ENCODE measurements around the gene TBL3.

TBL3 gene

DNA sequence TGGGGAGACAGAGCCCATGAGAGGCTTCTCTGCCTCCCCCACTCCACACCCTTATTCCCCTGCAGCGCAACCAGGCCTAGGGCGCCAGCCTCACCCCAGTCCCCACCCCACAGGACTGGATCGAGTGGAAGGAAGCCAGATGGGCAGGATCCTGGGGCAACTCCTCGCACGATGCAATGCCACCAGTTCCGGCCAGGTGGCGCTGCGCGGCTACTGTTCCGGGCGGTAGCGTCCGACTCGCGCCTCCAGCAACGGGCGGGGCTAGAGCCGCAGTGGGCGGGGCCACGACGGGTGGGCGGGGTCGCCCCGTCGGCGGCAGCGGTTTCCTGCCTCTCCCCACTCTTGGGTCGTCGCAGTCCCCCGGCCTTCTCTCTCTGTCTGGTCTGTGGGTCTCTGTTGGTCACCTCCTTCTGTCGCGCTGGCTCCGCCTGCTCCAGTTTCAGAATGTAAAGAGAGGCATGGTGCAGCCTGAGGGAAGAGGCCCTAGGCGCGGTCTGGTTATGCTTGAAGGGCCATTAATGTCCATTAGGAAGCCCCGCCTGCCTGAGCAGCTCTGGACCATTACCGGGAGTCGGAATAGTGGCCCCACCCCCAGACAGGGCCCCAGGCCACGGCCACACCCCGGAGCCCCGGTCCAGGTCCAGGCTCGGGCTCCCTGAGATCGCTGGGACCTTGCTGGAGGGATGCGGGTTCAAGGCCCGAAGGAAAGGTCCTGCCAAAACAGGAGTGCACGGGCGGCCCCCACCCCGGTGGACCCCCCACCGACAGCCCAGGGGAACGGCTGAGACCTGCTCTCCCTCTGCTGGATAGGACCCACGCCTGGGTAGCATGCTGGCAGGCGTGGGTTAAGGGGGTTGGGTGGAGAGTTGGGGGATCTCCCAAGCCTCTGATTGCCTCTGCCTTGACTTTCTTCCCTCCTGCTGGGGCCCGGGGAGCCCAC is 51.5 kb downstream of the TBL3 start:
- DNase-seq, result no peak

DNA sequence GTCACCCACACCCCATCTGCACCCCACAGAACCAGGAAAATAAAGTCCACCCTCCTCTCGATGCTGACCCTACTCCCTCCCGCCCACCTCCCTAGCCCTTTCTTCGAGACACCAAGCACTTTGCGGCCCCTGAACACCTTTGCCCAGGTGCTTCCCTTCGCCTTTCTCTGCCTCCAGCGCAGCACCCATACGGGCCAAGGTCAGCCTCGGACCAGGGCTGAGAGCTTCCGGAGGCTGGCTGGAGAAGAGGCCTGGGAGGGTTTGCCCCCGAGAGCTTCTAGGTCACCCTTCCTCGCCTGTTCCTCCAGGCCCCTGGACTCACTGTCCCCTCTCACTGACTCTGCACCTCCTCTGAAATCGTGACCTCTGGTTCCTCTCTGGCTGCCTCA is 52.2 kb downstream of the TBL3 start:
- DNase-seq, result no peak

DNA sequence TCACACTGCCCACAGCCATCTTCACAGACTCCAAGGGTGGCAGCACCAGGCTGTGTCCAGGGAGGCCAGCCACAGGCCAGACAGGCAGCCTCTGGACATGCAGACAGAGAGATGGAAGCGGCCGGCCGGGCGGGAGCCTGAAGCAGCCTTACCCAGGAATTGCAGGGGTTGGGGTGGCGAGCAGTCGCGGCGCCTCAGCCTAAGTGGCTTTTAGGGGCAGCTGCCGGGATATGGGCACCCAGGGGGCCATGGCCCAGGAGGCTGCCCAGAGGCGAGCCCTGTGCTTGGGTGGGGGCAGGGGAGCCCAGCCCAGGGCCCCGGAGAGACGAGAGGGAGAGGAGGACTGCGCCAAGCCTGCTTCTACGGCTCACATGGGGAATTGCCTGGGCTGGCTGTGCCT is 53.4 kb downstream of the TBL3 start:
- DNase-seq, result no peak

DNA sequence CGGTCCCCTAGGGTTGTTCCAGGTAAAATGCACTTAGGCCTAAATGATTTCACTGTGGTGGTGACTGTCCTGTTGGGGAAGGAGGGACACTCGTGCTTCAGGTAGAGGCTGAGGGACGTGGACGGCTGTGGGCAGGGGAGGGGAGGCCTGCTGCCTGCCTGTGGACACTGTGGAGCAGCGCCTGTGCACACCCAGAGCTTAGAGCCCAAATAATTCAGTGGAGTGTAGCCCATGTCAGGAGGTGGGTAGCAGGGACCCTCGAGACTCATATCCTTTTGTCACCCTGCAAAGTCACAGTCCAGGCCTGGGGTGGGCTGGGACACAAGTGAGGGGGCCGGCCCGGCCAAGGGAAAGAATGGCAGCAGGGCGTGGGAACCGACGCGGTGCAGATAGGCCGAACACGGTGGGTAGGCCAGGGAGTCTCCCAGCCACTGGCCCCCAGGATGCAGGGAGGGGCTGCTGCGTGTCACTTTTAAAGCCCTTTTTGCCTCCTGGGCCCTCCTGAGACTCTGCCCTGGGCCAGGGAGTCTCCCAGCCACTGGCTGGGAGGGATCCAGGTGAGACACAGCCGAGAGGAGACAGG is 54.1 kb downstream of the TBL3 start:
- no peak for DNase-seq

DNA sequence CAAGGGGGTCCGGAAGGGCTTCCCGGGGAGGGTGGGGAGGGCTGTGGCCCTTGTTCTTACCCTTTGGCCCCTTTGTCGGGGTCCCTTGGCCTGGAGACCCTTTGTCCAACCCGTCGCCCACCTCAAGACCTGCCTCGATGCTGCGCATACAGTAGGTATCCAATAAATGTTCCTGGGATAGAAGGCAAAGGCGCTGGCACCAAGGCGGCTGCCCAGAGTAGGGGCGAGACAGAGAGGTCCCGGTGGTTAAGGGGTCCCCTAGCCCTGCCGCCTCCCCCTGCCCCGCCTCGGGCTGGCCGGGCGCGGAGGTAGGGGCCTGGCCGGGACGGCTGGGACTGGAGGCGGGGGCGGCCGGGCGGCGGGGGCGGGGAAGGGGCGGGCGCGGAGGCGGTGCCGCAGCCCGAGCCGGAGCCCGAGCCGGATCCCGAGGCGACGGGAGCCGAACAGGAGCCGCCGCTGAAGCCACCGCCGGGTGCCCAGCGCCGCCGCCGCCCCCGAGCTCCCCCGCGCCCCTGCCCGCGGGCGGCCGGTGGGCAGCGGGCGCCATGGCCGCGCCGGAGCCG is 54.7 kb downstream of the TBL3 start, which contains the start of gene NHERF2:
NHERF2 (plus strand) TSS at position 442 of the 563 bp plus-strand sequence; CDS start at position 546, 104 bp downstream.
- DNase-seq, result no peak

DNA sequence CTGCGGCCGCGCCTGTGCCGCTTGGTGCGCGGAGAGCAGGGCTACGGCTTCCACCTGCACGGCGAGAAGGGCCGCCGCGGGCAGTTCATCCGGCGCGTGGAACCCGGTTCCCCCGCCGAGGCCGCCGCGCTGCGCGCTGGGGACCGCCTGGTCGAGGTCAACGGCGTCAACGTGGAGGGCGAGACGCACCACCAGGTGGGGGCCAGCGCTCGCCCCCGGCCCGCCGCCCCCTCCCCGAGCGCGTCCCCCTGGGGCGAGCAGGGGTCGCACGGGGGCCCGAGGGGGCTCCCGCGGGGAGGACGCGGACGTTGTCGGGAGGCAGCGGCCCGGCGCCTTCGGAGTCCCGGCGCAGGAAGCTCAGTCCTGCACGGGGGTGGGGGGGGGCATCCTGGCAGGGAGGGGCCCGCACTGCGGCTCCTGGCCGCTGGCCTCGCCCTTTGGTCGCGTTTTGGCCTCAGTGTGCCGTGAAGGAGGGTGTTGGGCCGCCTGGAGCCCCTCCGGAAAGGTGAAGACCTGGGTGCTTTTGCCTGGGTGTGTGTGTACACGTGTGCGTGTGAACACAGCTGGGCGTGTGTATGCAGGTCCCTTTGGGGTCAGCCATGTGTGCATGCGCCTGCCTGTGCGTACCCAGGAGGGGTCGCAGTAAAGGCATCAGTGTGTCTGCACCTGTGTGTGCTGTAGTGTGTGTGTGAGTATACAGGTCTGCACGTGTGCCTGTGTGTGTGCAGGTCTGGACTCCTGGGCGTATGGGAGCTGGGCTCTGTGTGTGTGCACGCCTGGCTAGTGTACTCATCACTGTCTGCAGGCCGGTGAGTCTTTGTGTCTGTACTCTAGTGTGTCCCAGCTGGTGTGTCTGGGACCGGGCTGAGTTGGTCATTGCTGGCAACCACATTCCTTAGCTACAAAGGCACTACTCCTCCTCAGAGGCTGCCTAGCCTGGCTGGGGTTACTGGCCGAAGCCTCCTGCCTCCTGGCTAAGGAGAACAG is 55.5 kb downstream of the TBL3 start:
- no peak for DNase-seq

DNA sequence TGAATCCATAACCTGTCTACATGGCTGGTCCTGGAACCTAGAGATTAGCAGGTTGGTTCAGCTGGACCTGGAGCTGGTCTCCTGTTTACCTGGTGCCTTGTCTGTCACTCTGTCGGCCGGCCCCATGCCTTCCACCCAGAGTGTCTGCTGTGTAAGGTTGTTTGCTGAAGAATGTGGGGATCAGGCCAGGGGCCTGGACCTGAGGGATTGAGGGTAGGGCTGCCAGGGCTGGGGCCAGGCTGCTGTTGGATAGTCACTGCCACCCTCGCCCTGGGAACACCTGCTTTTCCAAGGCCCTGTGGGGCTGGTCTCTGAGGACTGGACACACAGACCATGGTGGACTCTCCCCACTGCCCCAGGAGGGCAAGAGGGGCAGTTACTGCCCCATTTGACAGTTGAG is 56.3 kb downstream of the TBL3 start:
- DNase-seq, result no peak

DNA sequence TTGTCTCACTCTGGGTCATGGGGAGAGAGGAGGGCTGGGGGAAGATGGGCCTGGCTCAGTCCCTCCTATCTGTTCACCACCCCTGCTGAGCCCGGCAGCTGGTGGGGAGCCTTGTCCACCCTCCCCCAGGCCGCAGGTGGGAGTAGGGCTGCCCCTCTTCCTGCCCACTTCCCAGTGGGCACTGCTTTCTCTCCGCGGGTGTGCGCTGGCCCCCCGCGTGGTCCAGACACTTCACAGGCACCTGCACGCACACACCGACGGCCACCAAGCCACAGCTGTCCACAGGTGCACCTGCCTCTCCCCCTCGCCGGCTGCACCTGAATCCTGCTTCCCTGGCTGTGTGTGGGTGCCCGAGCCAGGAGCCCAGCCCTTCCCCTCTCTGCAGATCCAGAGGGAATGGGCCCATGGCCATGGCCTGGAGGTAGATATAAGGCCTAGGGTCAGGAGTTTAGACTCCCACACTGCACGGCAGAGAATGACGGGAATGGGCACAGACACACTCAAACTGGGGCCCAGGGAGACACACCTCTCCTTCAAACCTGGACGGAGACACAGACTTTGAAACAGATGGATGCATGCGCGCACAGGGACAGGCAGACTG is 56.9 kb downstream of the TBL3 start:
- no peak for DNase-seq

DNA sequence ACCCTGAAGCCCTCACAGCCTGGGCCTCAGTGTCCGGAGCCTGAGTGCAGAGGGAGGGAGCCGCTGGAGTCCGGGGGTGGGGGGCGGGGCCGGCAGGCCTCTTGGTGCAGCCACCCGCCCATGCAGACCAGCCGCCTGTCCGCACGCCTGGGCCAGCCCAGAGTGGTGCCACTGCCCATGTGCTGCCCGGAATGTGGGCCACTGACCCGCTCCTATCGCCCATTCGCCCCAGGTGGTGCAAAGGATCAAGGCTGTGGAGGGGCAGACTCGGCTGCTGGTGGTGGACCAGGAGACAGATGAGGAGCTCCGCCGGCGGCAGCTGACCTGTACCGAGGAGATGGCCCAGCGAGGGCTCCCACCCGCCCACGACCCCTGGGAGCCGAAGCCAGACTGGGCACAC is 57.5 kb downstream of the TBL3 start:
- DNase-seq, result no peak

DNA sequence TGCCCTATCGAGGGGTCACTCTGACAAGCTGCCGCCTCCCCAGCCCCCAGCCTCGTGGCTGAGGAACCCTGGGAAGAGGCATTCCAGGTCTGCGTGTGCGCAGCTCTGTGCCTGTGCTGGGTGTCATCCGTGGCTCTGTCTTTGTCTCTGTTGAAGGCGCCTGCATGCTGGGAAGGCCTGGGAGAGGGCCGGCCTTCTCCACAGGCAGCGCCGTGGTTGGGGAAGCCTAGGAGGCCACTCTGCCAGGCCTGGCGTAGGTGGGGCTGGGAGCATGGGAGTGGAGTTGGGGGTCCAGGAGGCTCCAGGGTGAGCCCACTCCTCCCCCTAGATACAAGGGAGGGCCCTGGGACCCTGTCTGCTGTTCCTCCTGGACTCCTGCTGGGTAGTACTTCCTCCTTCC is 58.2 kb downstream of the TBL3 start:
- no peak for DNase-seq

DNA sequence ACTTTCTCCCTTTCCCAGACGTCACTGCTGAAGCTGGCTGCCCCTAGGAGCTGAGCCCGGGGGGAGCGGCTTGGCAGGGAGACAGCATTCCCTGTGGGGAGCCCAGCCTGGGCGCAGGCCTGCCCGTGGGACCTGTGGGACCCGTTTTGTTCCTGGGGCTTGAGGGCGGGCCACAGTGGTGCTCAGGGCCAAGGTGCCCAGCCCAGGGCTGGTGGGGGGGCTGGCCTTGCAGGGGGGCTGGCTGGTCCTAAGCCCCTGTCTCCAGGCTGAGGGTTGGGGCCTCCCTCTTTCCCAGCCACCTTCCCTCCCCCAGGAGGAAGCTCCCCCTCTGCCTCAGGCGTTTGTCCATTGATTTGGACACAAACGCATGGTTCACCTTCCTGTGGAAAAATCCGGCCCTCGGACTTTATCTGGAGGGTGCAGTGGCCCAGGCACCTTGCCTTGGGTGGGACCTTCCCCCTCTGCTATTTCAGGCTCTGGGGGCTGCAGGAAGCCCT is 59.3 kb downstream of the TBL3 start:
- DNase-seq, result no peak
